ENCODE results near the gene GTPBP3.

DNA sequence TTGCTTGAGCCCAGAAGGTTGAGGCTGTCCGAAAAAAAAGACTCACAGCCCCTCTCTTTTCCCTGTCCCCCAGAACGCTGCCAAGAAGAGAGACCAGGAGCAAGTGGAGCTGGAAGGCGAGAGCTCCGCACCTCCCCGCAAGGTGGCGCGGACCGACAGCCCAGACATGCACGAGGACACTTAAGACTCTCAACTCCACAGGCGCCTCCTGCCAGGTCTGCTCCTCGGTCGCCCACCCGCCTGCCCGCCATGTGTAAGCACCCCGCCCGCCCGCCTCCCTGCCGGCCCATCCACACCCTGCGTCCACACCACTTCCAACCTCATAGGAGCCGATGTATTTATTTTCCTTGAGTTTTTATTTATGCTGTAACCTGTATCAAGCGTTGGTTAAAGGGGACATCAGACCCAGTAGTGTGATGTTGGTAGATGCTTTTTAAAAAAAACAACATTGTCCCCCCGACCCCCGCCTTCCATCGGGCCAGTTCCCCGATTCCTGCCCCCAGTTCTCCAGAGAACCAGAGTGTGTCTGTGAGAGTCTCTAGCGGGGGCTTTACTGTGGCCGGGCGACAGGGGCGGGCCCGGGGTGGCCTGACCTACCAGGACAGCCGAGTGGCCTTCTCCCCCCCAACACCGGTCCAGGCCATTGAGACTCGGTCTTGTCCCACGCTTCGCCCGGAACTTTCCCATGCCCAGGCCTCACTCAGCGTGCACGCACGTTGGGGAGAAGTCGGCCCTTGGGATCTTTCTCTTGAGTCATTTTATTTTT is 17.7 kb upstream of the GTPBP3 start:
- TF ChIP-seq, protein P1, sequence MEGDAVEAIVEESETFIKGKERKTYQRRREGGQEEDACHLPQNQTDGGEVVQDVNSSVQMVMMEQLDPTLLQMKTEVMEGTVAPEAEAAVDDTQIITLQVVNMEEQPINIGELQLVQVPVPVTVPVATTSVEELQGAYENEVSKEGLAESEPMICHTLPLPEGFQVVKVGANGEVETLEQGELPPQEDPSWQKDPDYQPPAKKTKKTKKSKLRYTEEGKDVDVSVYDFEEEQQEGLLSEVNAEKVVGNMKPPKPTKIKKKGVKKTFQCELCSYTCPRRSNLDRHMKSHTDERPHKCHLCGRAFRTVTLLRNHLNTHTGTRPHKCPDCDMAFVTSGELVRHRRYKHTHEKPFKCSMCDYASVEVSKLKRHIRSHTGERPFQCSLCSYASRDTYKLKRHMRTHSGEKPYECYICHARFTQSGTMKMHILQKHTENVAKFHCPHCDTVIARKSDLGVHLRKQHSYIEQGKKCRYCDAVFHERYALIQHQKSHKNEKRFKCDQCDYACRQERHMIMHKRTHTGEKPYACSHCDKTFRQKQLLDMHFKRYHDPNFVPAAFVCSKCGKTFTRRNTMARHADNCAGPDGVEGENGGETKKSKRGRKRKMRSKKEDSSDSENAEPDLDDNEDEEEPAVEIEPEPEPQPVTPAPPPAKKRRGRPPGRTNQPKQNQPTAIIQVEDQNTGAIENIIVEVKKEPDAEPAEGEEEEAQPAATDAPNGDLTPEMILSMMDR (IDR thresholded peaks at IDR 0.05; ENCODE audit: borderline replicate concordance, extremely low read depth, low read length, poor library complexity, severe bottlenecking) = no peak
- no peak for TF ChIP-seq EZH2 (IDR thresholded peaks at IDR 0.05; ENCODE audit: borderline replicate concordance, low read depth, low read length, severe bottlenecking)

Measured in DND-41 (cell line).